Femur (tissue), 1 donor: ENCODE data around the gene GOLT1A.
A peak's percentile ranks its signal among the peaks of the same experiment; 100 is the strongest.

Experiments used
- DNase-seq: peaks from one replicate; pipeline ENCODE4 v3.0.0-alpha.2; 2017

The GOLT1A gene

GRCh38 chr1:204213668-204214662, at the start of gene GOLT1A:
GOLT1A (minus strand) TSS chr1:204213988; CDS start chr1:204213906, 82 bp downstream.
- peak; percentile 68 for DNase-seq

- DNase-seq: no peak
Measured at GRCh38 chr1:204263254-204263910, 49.6 kb upstream of the GOLT1A start.

GRCh38 chr1:204262506-204263253, 48.9 kb upstream of the GOLT1A start:
- DNase-seq: no peak

GRCh38 chr1:204261746-204262505, 48.1 kb upstream of the GOLT1A start:
- DNase-seq: no peak

GRCh38 chr1:204261266-204261665, 47.5 kb upstream of the GOLT1A start:
- DNase-seq: no peak

GRCh38 chr1:204260601-204261197, 46.9 kb upstream of the GOLT1A start:
- DNase-seq: no peak

GRCh38 chr1:204259782-204260181, 46.0 kb upstream of the GOLT1A start:
- DNase-seq: no peak

- DNase-seq: no peak
Measured at GRCh38 chr1:204259196-204259595, 45.4 kb upstream of the GOLT1A start.

GRCh38 chr1:204258213-204259115, 44.7 kb upstream of the GOLT1A start:
- no peak for DNase-seq

- DNase-seq: no peak
Measured at GRCh38 chr1:204257446-204257845, 43.7 kb upstream of the GOLT1A start.

GRCh38 chr1:204256531-204256930, 42.7 kb upstream of the GOLT1A start:
- DNase-seq: no peak

GRCh38 chr1:204255966-204256365, 42.2 kb upstream of the GOLT1A start:
- no peak for DNase-seq

GRCh38 chr1:204255225-204255624, 41.4 kb upstream of the GOLT1A start:
- no peak for DNase-seq

- no peak for DNase-seq
Measured at GRCh38 chr1:204254031-204254661, 40.4 kb upstream of the GOLT1A start.

GRCh38 chr1:204251926-204252689, 38.3 kb upstream of the GOLT1A start:
- no peak for DNase-seq

- DNase-seq: no peak
Measured at GRCh38 chr1:204251286-204251685, 37.5 kb upstream of the GOLT1A start.

GRCh38 chr1:204250428-204251030, 36.7 kb upstream of the GOLT1A start:
- DNase-seq: no peak

- DNase-seq: no peak
Measured at GRCh38 chr1:204249736-204250427, 36.1 kb upstream of the GOLT1A start.

GRCh38 chr1:204248954-204249353, 35.2 kb upstream of the GOLT1A start:
- DNase-seq: no peak
